Activated T-cell treated with anti-CD3 and anti-CD28 coated beads, Interleukin-2, amount 50 U/mL, for 1 hour (primary cell): ENCODE data around the gene FGF3.
"Not testable (repeated sequence)": the region's sequence is repeated elsewhere in the genome, so short reads cannot be mapped to it uniquely, and the experiment has no call there.

Experiments used
- DNase-seq: peaks from one replicate; pipeline ENCODE4 v3.0.0-alpha.2; 2020

The FGF3 gene

GRCh38 chr11:69764918-69765317 is 54.3 kb downstream of the FGF3 start:
- DNase-seq, result not testable (repeated sequence)

- DNase-seq, result no peak
Measured at GRCh38 chr11:69760319-69760718, 58.9 kb downstream of the FGF3 start.
